ENCODE measurements around the gene ZNF550. TPM values are rescaled to one million over a fixed set of nuclear protein-coding genes. Genes with fewer than 3 reads are reported as not detected.
"Not testable (repeated sequence)": the region's sequence is repeated elsewhere in the genome, so short reads cannot be mapped to it uniquely, and the experiment has no call there.

The ZNF550 gene
- total RNA-seq, 1 donor from 2014 or later = 11.3 TPM

DNA sequence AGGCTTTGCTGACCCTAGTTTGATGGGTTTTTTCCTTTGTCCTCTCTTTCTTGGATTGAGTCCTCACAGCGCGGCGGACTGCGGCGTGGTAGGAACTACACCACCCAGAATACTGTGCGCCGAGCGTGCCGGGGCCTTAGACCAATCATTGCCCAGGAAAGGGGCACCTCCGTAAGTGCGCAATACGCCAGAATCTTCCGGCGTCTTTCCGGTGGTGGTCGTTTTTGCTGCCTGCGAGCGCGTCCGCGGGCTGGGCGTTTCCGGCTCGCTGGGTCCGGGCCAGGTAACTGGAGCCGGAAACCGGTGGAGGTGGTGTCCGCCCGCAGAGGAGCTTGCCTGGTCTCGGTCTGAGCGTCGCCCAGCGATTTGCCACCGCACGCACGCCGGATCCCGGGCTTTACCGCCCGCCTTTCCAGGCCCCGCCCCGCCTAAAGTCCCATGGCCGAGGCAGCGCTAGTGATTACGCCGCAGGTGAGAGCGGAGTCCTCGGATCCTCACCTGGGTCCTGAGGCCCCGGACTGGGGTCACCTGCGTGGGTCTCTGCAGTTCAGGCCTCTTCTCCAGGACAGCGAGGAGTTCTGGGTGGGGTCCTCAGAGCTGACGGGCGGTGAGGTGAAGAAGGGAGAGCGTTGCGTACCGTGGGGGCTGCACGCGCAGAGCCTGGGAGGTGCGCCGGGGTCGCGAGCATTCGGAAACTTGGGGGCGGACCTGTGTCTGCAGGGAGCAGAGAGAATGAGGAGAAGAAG lies 32.4 kb downstream of the ZNF550 start, which contains the start of gene ZNF549:
ZNF549 (plus strand) TSS at position 221 of the 746 bp plus-strand sequence; CDS start at position 439, 218 bp downstream.
- peaks cover 17% of the 10 kb centered on the region for H3K4me1 Mint-ChIP-seq
- H3K36me3 Mint-ChIP-seq = peaks cover 35% of the 10 kb centered on the region
- H3K9me3 Mint-ChIP-seq = peaks cover 43% of the 10 kb centered on the region
- DNase-seq (ENCODE audit: low spot score in 2 of 2, unreplicated experiment in 2 of 2) = peak; percentile 78 to 88
- peak within 1 kb of the TSS; percentile 94 for H3K27ac Mint-ChIP-seq
- no peaks in the 10 kb centered on the region for H3K27me3 Mint-ChIP-seq (ENCODE audit: low read depth)
- peak within 1 kb of the TSS; percentile 96 for H3K4me3 Mint-ChIP-seq
- TF ChIP-seq CTCF (IDR thresholded peaks at IDR 0.05; ENCODE audit: unreplicated experiment) = no peak

DNA sequence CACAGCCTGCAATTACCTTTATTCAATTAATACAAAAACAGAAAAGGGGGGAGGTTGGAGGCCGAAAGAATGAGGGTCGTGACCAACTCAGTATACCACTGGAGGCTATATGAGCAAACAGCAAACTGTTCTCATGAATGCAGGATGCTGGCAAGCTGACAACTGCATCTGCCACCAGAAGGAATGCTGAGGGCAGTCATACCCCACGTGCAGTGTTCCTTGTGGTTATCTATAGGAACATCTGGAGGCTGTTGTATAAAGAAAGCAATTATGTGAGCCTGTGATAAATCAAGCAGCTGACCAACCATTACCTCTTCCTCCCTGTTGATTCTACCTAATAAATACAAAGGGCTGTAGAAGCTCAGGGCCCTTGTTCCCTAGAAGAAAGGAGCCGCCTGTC lies 41.6 kb downstream of the ZNF550 start:
- H3K4me1 Mint-ChIP-seq; H3K27ac Mint-ChIP-seq; H3K27me3 Mint-ChIP-seq (ENCODE audit: low read depth); H3K4me3 Mint-ChIP-seq; DNase-seq (ENCODE audit: low spot score in 2 of 2, unreplicated experiment in 2 of 2): not testable (repeated sequence)
- H3K36me3 Mint-ChIP-seq = peaks cover 46% of the 10 kb centered on the region
- peaks cover 65% of the 10 kb centered on the region for H3K9me3 Mint-ChIP-seq

DNA sequence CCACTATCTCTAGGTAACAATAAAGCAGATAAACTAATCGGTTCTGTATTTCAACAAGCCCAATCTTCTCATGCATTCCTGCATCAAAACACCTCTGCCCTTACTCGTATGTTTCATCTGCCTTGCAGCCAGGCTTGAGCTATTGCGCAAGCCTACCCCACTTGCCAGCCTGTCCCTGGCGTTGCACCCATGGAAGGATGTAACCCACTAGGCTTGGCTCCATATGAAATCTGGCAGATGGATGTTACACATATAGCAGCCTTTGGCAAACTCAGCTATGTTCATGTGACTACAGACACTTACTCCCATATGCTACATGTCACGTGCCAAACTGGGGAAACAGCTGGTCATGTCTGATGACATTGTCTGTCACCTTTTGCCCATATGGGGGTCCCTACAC lies 44.4 kb downstream of the ZNF550 start:
- Mint-ChIP-seq H3K9me3 (peaks cover 69% of the 10 kb centered on the region), H3K27ac (no peak overlapping the region), H3K27me3 (ENCODE audit: low read depth) (no peaks in the 10 kb centered on the region), H3K4me1 (no peaks in the 10 kb centered on the region), H3K4me3 (no peak overlapping the region), H3K36me3 (peaks cover 57% of the 10 kb centered on the region)
- no peak for TF ChIP-seq CTCF (IDR thresholded peaks at IDR 0.05; ENCODE audit: unreplicated experiment)
- DNase-seq (ENCODE audit: low spot score in 2 of 2, unreplicated experiment in 2 of 2) = no peak

DNA sequence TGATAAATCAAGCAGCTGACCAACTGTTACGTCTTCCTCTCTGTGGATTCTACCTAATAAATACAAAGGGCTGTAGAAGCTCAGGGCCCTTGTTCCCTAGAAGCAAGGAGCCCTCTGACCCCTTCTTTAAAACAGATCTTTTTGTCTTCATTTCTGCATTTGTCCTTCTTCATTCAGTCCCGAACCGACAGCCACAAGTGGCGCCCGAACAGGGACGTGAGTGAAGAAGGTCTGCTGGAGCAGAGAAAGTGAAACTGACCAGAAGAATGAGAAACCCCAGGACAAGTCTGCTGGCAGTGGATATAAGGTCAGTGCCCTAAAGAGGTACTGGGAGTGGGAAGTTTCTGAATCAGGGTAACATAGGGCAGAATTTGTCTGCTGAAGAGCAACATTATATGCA lies 46.8 kb downstream of the ZNF550 start:
- no peak overlapping the region for H3K27ac Mint-ChIP-seq
- H3K27me3 Mint-ChIP-seq (ENCODE audit: low read depth) = no peaks in the 10 kb centered on the region
- H3K9me3 Mint-ChIP-seq = peaks cover 79% of the 10 kb centered on the region
- H3K4me3 Mint-ChIP-seq = no peak overlapping the region
- H3K36me3 Mint-ChIP-seq = peaks cover 76% of the 10 kb centered on the region
- TF ChIP-seq CTCF (IDR thresholded peaks at IDR 0.05; ENCODE audit: unreplicated experiment) = no peak
- no peak for DNase-seq (ENCODE audit: low spot score in 2 of 2, unreplicated experiment in 2 of 2)
- H3K4me1 Mint-ChIP-seq = no peaks in the 10 kb centered on the region

- Mint-ChIP-seq H3K4me1 (no peaks in the 10 kb centered on the region), H3K36me3 (peaks cover 79% of the 10 kb centered on the region), H3K4me3 (no peak overlapping the region), H3K9me3 (peaks cover 81% of the 10 kb centered on the region), H3K27ac (no peak overlapping the region), H3K27me3 (ENCODE audit: low read depth) (no peaks in the 10 kb centered on the region)
- no peak for DNase-seq (ENCODE audit: low spot score in 2 of 2, unreplicated experiment in 2 of 2)
- TF ChIP-seq CTCF (IDR thresholded peaks at IDR 0.05; ENCODE audit: unreplicated experiment) = no peak
Observed at GRCh38 chr19:57511484-57511883, 48.2 kb downstream of the ZNF550 start.

DNA sequence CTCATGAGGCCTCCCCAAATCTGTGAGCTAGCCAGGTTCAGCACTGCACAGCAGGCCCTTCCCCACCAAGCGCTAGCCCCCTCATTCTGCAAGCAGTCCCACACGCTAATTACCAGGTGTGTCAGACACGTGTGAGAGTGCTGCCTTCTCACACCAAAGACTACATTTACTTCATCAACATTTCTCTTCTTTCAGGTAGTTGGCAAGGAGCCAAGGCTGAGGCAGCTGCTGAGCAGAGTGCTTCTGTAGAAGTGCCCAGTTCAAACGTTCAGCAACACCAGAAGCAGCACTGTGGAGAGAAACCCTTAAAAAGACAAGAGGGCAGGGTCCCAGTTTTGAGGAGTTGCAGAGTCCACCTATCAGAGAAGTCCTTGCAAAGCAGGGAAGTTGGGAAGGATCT lies 53.5 kb downstream of the ZNF550 start:
- Mint-ChIP-seq H3K4me3 (no peak overlapping the region), H3K27ac (no peak overlapping the region), H3K36me3 (peaks cover 86% of the 10 kb centered on the region), H3K9me3 (peaks cover 75% of the 10 kb centered on the region), H3K4me1 (no peaks in the 10 kb centered on the region), H3K27me3 (ENCODE audit: low read depth) (no peaks in the 10 kb centered on the region)
- no peak for TF ChIP-seq CTCF (IDR thresholded peaks at IDR 0.05; ENCODE audit: unreplicated experiment)
- DNase-seq (ENCODE audit: low spot score in 2 of 2, unreplicated experiment in 2 of 2) = no peak

- peak overlapping the region; percentile 67 for H3K4me3 Mint-ChIP-seq
- H3K27ac Mint-ChIP-seq = peak overlapping the region; percentile 60
- H3K4me1 Mint-ChIP-seq; DNase-seq (ENCODE audit: low spot score in 2 of 2, unreplicated experiment in 2 of 2); H3K27me3 Mint-ChIP-seq (ENCODE audit: low read depth): not testable (repeated sequence)
- peaks cover 62% of the 10 kb centered on the region for H3K9me3 Mint-ChIP-seq
- H3K36me3 Mint-ChIP-seq = peaks cover 64% of the 10 kb centered on the region
Observed at GRCh38 chr19:57500400-57500799, 59.3 kb downstream of the ZNF550 start.

GRCh38 chr19:57499680-57500395 lies 59.8 kb downstream of the ZNF550 start, which contains the start of gene ZNF773:
Gene ZNF773, plus strand, starts transcription at chr19:57499938. Its CDS starts 143 bp downstream, at chr19:57500081.
- Mint-ChIP-seq H3K27ac (peak within 1 kb of the TSS; percentile 60), H3K9me3 (peaks cover 62% of the 10 kb centered on the region), H3K4me3 (peak within 1 kb of the TSS; percentile 67), H3K36me3 (peaks cover 64% of the 10 kb centered on the region)
- not testable (repeated sequence) for H3K27me3 Mint-ChIP-seq (ENCODE audit: low read depth); H3K4me1 Mint-ChIP-seq
- peak; percentile 86 to 90 for DNase-seq (ENCODE audit: low spot score in 2 of 2, unreplicated experiment in 2 of 2)

Data from mesothelial cell of epicardium (in vitro differentiated cells).